Kasumi-1 (cell line): ENCODE data around the gene BRD3OS.

Source experiments
- DNase-seq, 2 experiments: peaks; one replicate each; lab custom pipeline; 2025; lab: John Stamatoyannopoulos, UW

The BRD3OS gene

DNA sequence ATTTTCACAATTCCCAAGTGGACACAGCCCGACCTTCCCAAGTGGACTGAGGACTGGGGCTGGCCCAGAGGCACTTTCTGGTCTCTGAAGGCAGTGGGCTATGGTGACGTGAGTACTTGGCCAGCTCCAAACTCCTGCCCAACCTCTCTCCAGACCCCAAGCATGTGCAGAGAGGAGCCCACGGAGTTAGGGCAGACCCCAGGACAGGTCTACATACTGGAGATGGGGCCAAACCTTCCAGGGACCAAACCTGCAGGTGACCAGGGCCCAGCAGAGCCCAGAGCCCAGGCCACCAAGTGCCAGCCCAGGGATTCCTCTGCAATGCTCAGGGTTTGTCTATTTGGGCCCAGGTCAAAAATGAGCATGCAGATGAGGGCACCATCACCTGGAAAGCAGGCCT is 27.2 kb downstream of the BRD3OS start:
- no peak for DNase-seq

- DNase-seq: no peak
Observed at GRCh38 chr9:134052941-134053340, 27.7 kb downstream of the BRD3OS start.

- no peak for DNase-seq
Observed at GRCh38 chr9:134053401-134053871, 28.2 kb downstream of the BRD3OS start.

DNA sequence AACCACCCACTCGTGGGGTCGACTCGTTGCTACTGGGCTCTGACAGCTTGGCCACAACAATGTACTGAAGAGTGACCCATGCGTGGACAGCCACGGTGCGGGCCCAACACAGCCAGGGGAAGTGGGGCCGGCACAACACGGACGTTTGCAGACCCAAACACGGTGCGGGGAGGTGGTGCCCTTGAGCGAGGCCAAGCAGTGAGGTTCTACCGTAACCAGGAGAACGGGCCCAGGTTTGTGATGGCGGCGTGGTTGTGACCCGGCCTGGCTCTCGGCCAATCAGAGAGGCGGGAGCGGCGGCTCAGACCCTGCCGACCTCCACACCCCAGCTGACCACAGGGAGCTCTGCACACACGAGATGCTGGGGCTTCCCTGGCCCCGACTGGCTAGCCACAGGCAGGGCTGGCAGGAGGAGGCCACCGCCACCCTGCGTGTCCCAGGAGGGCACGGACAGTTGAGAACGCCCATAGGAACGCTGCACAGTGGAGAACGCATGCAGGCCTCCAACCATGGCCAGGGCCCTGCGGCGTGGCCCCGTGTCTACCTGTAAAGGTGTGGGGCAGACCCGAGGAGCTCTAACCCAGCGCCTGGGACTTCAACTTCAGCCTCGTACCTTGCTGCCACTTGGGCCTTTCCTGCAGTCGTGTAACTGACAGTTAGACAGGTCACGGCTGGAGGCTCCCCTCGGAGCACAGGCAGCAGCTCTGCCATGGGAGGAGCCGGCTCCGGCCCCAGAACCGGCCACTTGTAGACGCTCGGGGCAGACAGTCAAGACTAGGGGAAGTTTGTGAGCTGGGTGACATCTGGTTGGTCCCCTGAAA is 28.9 kb downstream of the BRD3OS start:
- no peak for DNase-seq

- DNase-seq: no peak
Observed at GRCh38 chr9:134054891-134055811, 29.9 kb downstream of the BRD3OS start.

- no peak for DNase-seq
Observed at GRCh38 chr9:134055981-134056461, 30.7 kb downstream of the BRD3OS start.

GRCh38 chr9:134056483-134057306 is 31.4 kb downstream of the BRD3OS start:
- DNase-seq: no peak

- DNase-seq: no peak
Observed at GRCh38 chr9:134057307-134057657, 32.0 kb downstream of the BRD3OS start.

DNA sequence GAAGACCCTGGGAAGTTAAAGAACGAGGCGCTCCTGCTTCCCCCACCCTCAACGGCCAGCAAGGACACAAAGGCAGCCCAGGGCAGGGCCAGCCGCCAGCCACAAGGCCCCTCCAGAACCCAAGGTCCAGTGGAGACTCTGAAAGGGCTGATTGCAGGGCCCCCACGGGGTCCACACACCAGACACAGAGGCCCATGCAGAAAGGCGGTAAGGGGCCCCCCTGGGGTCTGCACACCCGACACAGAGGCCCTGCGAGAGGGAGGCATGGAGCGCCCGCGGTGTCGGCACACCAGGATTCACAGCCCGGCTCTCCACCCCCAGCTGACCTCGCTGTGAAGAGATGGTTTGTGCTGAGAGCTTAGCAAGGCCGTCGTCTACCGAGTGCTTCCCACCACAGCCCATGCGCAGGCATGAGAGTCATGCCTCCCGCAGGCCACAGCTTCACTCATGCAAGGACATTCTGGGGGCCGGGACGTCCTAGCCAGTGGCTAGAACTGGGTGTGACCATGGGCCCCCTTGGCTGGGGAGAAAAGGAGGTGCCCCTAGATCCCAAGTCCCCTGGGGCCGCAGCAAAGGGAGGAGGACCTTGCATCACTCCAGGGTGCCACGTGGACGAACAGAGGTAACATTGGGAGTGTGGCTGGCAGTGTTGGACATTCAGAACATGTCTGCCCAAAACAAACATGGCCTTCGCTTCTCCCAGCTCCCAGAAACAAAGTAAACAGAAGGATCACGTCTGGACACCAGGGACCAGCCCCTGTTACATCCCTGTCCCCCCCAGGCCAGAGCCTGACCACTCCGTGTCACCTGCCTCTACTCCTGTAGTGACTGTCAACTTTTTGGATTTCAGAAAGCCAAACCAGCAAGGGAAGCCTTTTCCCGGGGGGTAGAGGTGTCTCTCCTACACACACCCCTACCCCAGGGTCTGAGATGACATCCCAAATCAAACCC is 32.7 kb downstream of the BRD3OS start:
- no peak for DNase-seq

- DNase-seq: no peak
Observed at GRCh38 chr9:134058716-134059115, 33.4 kb downstream of the BRD3OS start.

DNA sequence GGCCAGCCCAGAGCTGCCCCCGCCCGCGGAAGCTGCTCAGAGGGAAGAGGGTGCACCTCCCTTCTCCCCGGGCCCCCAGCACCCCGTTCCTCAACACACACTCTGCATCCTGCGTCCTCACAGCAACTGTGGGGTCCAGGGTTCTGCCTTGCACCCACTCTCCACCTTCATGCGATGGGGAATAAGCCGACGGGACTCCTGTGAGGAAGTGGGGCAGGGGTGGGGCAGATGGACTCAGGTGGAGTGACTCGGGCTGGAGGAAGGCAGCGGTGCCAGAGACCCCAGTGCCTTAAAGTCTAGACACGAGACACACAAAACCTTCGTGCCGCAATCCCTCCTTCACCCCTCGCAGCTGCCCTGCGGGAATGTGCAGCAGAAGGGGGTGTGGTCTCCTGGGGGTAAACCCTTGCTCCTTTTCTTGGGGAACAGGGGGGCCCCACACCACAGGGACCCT is 33.9 kb downstream of the BRD3OS start:
- DNase-seq: no peak

DNA sequence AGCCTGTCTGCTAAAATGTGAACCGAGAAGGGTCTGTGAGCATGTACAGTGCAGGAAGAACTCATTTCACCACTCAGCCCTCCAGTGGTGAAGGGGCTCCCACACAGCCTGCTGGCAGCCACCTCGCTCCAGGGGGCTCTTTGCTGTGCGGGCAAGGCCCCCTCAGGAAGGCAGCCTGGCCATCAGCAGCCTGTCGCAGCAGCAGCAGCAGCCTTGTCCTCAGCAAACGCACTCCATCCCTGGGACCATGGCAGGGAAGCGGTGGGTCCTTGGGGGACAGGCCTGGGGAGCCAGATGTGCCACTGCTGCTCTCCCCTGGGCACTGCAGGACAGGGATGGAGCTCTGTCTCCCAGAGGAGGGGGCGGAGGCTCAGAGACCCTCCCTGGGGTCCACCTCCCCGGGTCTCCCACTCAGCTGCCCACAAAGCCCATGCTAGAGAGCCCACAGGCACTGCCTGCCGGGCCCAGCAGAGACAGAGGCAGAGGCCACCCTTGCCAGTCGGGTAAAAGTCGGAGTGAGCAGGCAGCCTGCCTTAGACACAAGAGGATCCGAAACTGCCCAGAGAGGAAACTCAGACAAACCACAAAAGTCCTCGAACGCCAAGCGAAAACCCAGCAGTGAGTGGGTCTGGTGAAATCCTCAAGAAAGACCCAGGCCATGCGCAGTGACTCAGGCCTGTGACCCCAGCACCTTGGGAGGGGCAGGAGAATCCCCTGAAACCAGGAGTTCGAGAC is 34.5 kb downstream of the BRD3OS start:
- peak; percentile 62 to 63 for DNase-seq

DNA sequence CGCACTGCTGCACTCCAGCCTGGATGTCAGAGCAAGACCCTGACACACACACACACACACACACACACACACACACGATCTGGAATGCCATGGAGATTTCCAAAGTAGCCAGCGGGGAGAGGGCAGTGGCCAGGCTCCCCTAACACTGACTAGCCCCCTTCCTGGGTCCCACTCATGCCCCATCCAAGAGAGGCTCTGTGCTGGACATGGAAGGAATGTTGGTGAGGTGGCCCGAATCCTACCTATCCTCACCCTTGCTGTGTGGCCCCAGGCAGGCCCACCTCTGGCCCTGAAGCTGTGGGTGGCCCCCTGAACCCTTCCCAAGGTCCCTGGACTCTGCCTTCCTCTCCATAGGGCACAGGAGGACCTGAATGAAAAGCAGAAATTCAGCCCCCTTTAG is 35.3 kb downstream of the BRD3OS start:
- no peak for DNase-seq

- no peak for DNase-seq
Observed at GRCh38 chr9:134061019-134061687, 35.9 kb downstream of the BRD3OS start.

GRCh38 chr9:134061688-134062371 is 36.5 kb downstream of the BRD3OS start:
- DNase-seq: no peak

- no peak for DNase-seq
Observed at GRCh38 chr9:134062461-134063087, 37.3 kb downstream of the BRD3OS start.

DNA sequence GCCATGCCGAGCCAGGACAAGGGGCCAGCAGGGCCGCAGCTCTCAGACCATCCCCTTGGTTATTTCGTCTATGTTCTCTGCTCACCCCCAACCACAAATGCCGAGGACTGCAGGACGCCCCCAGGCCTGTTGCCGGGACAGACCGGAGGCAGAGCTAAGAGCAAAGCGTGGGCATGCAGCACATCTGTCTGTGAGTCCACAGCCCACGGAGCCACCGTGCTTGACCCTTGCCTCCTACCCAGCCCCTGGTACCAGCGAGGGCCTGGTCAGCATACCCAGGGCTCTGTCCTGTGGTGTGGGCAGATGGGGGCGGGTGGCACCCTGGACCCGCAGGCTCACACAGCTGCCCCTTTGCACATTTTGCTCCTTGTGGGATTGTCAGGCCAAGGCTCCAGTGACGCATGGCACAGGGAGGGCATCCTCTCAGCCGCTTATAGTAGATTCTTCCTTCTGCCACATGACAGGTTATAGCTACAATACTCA is 37.8 kb downstream of the BRD3OS start:
- DNase-seq: no peak
